ENCODE data around the gene TRPC4AP.

Gene TRPC4AP

GRCh38 chr20:34964486-34964885 is 128.1 kb downstream of the TRPC4AP start:
- Histone ChIP-seq H2AFZ (peak overlapping the region; percentile 13), H3K4me2 (ENCODE audit: low read length) (peak overlapping the region; percentile 40), H3K9ac (no peak overlapping the region), H3K27me3 (ENCODE audit: control insufficient read depth, insufficient read depth, low read length) (no peaks in the 10 kb centered on the region), H3K9me3 (ENCODE audit: control insufficient read depth, low read length) (no peaks in the 10 kb centered on the region), H3K4me3 (ENCODE audit: low read depth, low read length) (no peak overlapping the region), H3K36me3 (ENCODE audit: control insufficient read depth, insufficient read depth, low read length) (no peaks in the 10 kb centered on the region), H3K79me2 (no peaks in the 10 kb centered on the region), H3K4me1 (peaks cover 4% of the 10 kb centered on the region), H3K27ac (peak overlapping the region; percentile 33)
- TF ChIP-seq CTCF (IDR thresholded peaks at IDR 0.05), result no peak

GRCh38 chr20:34956751-34957472 is 135.7 kb downstream of the TRPC4AP start:
- H3K36me3 ChIP-seq (ENCODE audit: control insufficient read depth, insufficient read depth, low read length), result no peaks in the 10 kb centered on the region
- no peak overlapping the region for H3K4me2 ChIP-seq (ENCODE audit: low read length)
- no peak overlapping the region for H3K9ac ChIP-seq
- peaks cover 9% of the 10 kb centered on the region for H3K4me1 ChIP-seq
- no peak overlapping the region for H3K27ac ChIP-seq
- no peak for TF ChIP-seq CTCF (IDR thresholded peaks at IDR 0.05)
- H2AFZ ChIP-seq, result no peak overlapping the region
- H3K4me3 ChIP-seq (ENCODE audit: low read depth, low read length), result no peak overlapping the region
- H3K27me3 ChIP-seq (ENCODE audit: control insufficient read depth, insufficient read depth, low read length), result no peaks in the 10 kb centered on the region
- H3K79me2 ChIP-seq, result no peaks in the 10 kb centered on the region
- H3K9me3 ChIP-seq (ENCODE audit: control insufficient read depth, low read length), result no peaks in the 10 kb centered on the region

- peak; percentile 2 for TF ChIP-seq CTCF (IDR thresholded peaks at IDR 0.05)
Measured at GRCh38 chr20:34956041-34956458, 136.6 kb downstream of the TRPC4AP start.

GRCh38 chr20:34955231-34956040 is 137.2 kb downstream of the TRPC4AP start, which contains the start of the genes GSS and MYH7B:
Gene GSS, minus strand, starts transcription at chr20:34955806. Its CDS starts 3,954 bp downstream, at chr20:34951852.
Gene MYH7B, plus strand, starts transcription at chr20:34955868. Its CDS starts 22,138 bp downstream, at chr20:34978006.
- no peaks in the 10 kb centered on the region for H3K36me3 ChIP-seq (ENCODE audit: control insufficient read depth, insufficient read depth, low read length)
- H3K79me2 ChIP-seq, result no peaks in the 10 kb centered on the region
- peak within 1 kb of the TSS; percentile 99 for H3K4me2 ChIP-seq (ENCODE audit: low read length)
- H3K9ac ChIP-seq, result peak within 1 kb of the TSS; percentile 84
- peak within 1 kb of the TSS; percentile 89 for H3K4me3 ChIP-seq (ENCODE audit: low read depth, low read length)
- peaks cover 9% of the 10 kb centered on the region for H3K4me1 ChIP-seq
- H3K27ac ChIP-seq, result peak within 1 kb of the TSS; percentile 94
- no peaks in the 10 kb centered on the region for H3K27me3 ChIP-seq (ENCODE audit: control insufficient read depth, insufficient read depth, low read length)
- TF ChIP-seq CTCF (IDR thresholded peaks at IDR 0.05), result peak; percentile 33
- peak within 1 kb of the TSS; percentile 100 for H2AFZ ChIP-seq
- no peaks in the 10 kb centered on the region for H3K9me3 ChIP-seq (ENCODE audit: control insufficient read depth, low read length)

More at GRCh38 chr20:34956041-34956458, 136.6 kb downstream of the TRPC4AP start:
- peak overlapping the region; percentile 99 for H3K4me2 ChIP-seq (ENCODE audit: low read length)
- no peaks in the 10 kb centered on the region for H3K79me2 ChIP-seq
- peak overlapping the region; percentile 100 for H2AFZ ChIP-seq
- H3K9me3 ChIP-seq (ENCODE audit: control insufficient read depth, low read length), result no peaks in the 10 kb centered on the region
- peak overlapping the region; percentile 84 for H3K9ac ChIP-seq
- H3K36me3 ChIP-seq (ENCODE audit: control insufficient read depth, insufficient read depth, low read length), result no peaks in the 10 kb centered on the region
- H3K4me3 ChIP-seq (ENCODE audit: low read depth, low read length), result peak overlapping the region; percentile 89
- peaks cover 9% of the 10 kb centered on the region for H3K4me1 ChIP-seq
- peak overlapping the region; percentile 94 for H3K27ac ChIP-seq
- H3K27me3 ChIP-seq (ENCODE audit: control insufficient read depth, insufficient read depth, low read length), result no peaks in the 10 kb centered on the region
